ENCODE data around the gene TCFL5.
"Not testable (repeated sequence)": the region's sequence is repeated elsewhere in the genome, so short reads cannot be mapped to it uniquely, and the experiment has no call there.

The TCFL5 gene

DNA sequence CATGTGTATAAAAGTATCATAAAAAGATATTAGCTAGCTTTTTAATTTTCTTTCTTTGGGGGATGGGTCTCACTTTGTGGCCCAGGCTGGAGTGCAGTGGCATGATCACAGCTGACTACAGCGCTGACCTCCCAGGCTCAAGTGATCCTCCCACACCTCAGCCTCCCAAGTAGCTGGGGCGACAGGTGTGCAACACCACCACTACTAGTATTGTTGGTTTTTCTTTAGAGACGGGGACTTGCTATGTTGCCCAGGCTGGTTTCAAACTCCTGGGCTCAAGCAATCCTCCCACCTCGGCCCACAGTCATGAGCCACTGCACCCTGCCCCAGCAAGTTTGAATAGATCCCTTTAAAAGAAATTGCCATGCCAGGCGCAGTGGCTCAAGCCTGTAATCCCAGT is 6.5 kb downstream of the TCFL5 start:
- TF ChIP-seq, protein P1, sequence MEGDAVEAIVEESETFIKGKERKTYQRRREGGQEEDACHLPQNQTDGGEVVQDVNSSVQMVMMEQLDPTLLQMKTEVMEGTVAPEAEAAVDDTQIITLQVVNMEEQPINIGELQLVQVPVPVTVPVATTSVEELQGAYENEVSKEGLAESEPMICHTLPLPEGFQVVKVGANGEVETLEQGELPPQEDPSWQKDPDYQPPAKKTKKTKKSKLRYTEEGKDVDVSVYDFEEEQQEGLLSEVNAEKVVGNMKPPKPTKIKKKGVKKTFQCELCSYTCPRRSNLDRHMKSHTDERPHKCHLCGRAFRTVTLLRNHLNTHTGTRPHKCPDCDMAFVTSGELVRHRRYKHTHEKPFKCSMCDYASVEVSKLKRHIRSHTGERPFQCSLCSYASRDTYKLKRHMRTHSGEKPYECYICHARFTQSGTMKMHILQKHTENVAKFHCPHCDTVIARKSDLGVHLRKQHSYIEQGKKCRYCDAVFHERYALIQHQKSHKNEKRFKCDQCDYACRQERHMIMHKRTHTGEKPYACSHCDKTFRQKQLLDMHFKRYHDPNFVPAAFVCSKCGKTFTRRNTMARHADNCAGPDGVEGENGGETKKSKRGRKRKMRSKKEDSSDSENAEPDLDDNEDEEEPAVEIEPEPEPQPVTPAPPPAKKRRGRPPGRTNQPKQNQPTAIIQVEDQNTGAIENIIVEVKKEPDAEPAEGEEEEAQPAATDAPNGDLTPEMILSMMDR (conservative IDR thresholded peaks at IDR 0.05; ENCODE audit: low read depth) = no peak
- CTCF ChIA-PET = interaction anchor here (1.1 kb wide), 1 partner anchor 32 kb away, joined by 9 read pairs; no protein-coding TSS in a partner anchor

DNA sequence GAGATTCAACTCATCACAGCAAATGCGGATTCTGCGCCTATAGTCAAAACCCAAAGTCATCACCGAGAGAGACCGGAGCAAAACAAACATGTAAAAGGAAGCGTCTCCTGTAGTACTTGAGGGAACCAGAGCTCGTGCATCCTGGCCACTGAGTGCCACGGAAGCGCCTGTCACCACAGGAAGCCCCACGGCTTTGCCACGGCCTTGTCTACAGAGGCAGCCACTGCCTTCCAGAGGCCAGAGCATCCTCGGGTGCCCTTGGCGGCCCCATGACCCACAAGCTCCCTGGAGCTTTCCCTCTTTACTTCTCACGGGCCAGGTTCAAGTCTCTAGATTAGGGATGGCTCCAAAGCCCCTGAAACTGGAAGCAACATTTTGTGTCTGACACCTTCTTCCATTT is 7.5 kb downstream of the TCFL5 start:
- H3K27ac ChIP-seq = no peak overlapping the region
- TF ChIP-seq, protein P1 (conservative IDR thresholded peaks at IDR 0.05; ENCODE audit: low read depth) = no peak
- ChIA-PET CTCF (interaction anchor here (0.6 to 1.1 kb wide), 2 partner anchors 31 to 175 kb away, joined by 8 to 9 read pairs; no protein-coding TSS in a partner anchor), POLR2A (ENCODE audit: low non-redundant PET) (no interaction called here)
- no peak for DNase-seq (ENCODE audit: low spot score)

More for the DNA sequence above, 6.5 kb downstream of the TCFL5 start:
- POLR2A ChIA-PET (ENCODE audit: low non-redundant PET) = no interaction called here
- no peak for DNase-seq (ENCODE audit: low spot score)
- H3K27ac ChIP-seq = peak overlapping the region; percentile 2; the same call in 1 of the 2 replicates

DNA sequence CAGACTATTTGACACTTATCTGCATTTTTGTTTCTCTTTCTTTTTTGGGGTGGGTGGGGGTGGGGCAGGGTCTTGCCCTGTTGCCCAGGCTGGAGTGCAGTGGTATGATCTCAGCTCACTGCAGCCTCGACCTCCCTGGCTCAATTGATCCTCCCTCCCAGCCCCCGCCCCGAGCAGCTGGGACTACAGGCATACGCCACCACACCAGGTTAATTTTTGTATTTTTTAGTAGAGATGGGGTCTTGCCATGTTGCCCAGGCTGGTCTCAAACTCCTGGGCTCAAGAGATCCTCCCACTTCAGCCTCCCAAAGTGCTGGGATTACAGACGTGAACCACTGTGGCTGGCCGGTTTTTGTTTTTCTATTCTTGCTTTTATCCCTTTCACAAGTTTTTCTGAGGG is 8.3 kb downstream of the TCFL5 start:
- H3K27ac ChIP-seq; POLR2A ChIA-PET (ENCODE audit: low non-redundant PET); DNase-seq (ENCODE audit: low spot score): not testable (repeated sequence)
- CTCF ChIA-PET = interaction anchor here (0.6 kb wide), 1 partner anchor 59 kb away, joined by 3 read pairs; no protein-coding TSS in a partner anchor

DNA sequence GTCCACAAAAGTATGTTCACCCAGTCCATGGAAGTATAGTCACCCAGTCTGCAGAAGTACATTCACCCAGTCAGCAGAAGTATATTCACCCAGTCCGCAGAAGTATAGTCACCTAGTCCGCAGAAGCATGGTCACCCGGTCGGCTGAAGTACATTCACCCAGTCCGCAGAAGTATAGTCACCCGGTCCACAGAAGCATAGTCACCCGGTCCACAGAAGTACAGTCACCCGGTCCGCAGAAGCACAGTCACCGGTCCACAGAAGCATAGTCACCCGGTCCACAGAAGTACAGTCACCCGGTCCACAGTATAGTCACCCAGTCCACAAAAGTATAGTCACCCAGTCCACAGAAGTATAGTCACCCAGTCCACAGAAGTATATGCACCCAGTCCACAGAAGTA is 8.8 kb downstream of the TCFL5 start:
- no peak for DNase-seq (ENCODE audit: low spot score)
- CTCF ChIA-PET = no interaction called here
- H3K27ac ChIP-seq = no peak overlapping the region
- POLR2A ChIA-PET (ENCODE audit: low non-redundant PET) = no interaction called here
- TF ChIP-seq, protein P1 (conservative IDR thresholded peaks at IDR 0.05; ENCODE audit: low read depth) = no peak

DNA sequence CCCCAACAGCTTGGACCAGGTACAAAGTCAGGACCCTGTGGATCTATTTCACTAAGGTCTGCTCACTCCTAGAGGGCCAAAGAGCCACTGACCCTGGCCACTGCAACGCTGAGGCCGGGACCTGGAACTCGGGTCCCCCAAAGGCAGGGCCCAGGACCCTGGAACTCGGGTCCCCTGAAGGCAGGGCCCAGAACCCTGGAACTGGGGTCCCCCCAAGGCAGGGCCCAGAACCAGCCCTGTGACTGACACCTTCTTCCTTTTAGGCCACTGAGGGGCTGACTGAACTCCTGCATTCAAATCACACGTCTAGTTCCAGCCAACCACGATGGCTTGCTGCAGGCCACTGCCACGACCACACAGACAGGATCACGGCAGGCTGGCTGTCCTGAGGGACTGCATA is 9.4 kb downstream of the TCFL5 start:
- CTCF ChIA-PET = no interaction called here
- DNase-seq (ENCODE audit: low spot score) = no peak

DNA sequence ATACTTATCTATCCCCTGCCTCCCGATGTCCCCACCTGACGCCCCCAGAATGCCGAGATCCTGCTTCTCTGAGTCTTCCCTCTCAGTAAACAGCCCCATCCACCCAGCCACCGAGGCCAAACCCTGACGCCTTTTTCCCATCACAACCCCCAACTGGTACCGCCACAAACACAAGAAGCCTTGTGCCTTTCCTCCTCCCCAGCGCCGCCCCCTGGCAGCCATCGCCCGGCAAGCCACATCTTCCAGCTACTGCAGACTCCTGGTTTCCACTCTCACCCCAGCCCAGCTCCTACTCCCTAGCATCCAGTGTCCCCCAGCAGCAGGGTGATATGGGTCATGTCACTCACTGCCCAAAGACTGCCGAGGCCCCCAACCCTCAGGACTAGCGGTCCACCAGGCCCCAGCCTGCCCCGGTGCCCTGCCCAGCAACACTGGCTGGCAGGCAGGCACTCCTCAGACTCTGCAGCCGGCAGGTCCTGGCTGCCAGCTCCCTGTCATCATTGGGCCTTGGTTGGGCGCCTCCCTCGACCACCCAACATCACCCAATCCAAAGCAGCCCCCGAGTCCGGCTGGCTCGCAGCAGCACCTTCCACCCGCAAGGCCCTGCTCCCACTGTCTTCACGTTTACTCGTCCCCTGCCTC is 11.2 kb downstream of the TCFL5 start:
- POLR2A ChIA-PET (ENCODE audit: low non-redundant PET) = no interaction called here
- CTCF ChIA-PET = interaction anchor here (0.6 kb wide), 1 partner anchor 21 kb away, joined by 6 read pairs; no protein-coding TSS in a partner anchor
- TF ChIP-seq, protein P1 (conservative IDR thresholded peaks at IDR 0.05; ENCODE audit: low read depth) = no peak
- no peak for DNase-seq (ENCODE audit: low spot score)
- H3K27ac ChIP-seq = peak overlapping the region; percentile 9

More for the DNA sequence above, 9.4 kb downstream of the TCFL5 start:
- TF ChIP-seq, protein P1 (conservative IDR thresholded peaks at IDR 0.05; ENCODE audit: low read depth) = no peak
- POLR2A ChIA-PET (ENCODE audit: low non-redundant PET) = no interaction called here
- peak overlapping the region; percentile 30 for H3K27ac ChIP-seq

DNA sequence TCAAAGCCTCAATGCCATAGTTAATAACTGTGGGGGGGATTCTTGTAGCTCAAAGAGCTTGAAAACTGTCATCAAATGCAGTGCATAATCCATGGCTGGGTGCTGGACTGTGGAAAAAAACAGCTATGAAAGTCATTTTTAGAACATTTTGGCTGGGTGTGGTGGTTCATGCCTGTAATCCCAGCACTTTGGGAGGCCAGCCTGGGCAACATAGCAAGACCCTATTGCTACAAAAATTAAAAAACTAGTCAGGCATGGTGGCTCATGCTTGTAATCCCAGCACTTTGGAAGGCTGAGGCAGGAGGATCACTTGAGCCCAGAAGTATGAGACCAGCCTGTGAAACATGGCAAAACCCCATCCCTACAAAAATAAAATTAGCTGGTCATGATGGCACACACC is 12.2 kb downstream of the TCFL5 start:
- POLR2A ChIA-PET (ENCODE audit: low non-redundant PET) = interaction anchor here (0.5 to 1.0 kb wide), 2 partner anchors 21 to 56 kb away, joined by 3 read pairs; no protein-coding TSS in a partner anchor
- CTCF ChIA-PET = interaction anchor here (0.7 kb wide), 2 partner anchors 14 to 49 kb away, joined by 3 read pairs; no protein-coding TSS in a partner anchor
- H3K27ac ChIP-seq = no peak overlapping the region
- TF ChIP-seq, protein P1 (conservative IDR thresholded peaks at IDR 0.05; ENCODE audit: low read depth) = no peak
- no peak for DNase-seq (ENCODE audit: low spot score)

DNA sequence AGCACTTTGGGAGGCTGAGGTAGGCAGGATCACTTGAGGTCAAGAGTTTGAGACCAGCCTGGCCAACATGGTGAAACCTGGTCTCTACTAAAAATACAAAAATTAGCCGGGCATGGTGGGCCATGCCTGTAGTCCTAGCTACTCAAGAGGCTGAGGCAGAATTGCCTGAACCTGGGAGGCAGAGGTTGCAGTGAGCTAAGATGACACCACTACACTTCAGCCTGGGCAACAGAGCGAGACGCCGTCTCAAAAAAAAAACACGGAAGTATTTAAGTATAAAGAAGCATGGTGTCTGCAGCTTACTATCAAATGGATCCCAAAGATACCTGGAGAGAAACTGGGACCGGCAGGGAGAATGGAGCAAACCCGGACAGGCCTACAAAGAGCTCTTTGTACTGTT is 12.7 kb downstream of the TCFL5 start:
- CTCF ChIA-PET = interaction anchor here (0.7 kb wide), 2 partner anchors 14 to 49 kb away, joined by 3 read pairs; no protein-coding TSS in a partner anchor
- DNase-seq (ENCODE audit: low spot score) = not testable (repeated sequence)
- peak overlapping the region; percentile 31 for H3K27ac ChIP-seq
- POLR2A ChIA-PET (ENCODE audit: low non-redundant PET) = interaction anchor here (0.6 to 1.0 kb wide), 2 partner anchors 11 to 21 kb away, joined by 3 to 6 read pairs; no protein-coding TSS in a partner anchor

Data from RWPE1 (cell line).